ENCODE measurements around the gene MYPOP. TPM values are rescaled to one million over a fixed set of nuclear protein-coding genes. Genes with fewer than 3 reads are reported as not detected.

Gene MYPOP
- total RNA-seq, 1 donor from 2014 or later = 11.9 TPM

DNA sequence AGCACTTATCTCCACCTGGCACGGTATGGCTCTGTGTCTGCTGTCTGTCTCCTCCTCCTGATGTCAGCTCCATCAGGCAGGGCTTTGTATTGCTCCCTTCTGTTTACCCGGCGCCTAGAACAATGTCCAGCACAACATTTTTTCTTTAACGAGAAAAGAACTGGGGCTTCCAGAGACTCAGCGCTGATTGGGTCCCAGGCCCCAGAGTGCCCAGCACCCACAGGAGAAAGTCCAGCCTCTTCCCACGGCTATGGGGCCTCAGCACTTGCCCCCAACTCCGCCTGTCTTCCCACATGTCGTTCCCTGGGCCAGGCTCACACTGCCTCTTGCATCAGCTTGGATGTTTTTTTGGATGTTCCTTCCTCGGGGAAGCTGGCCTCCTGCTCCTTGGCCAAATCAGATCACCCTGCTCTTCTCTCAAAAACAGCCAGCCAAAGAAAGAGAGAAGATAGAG lies 6.9 kb downstream of the MYPOP start:
- Mint-ChIP-seq H3K9me3 (ENCODE audit: low read depth) (no peaks in the 10 kb centered on the region), H3K4me1 (ENCODE audit: low read depth) (peaks cover 8% of the 10 kb centered on the region), H3K27ac (ENCODE audit: unreplicated experiment) (no peak overlapping the region), H3K36me3 (ENCODE audit: low read depth) (peaks cover 18% of the 10 kb centered on the region), H3K4me3 (ENCODE audit: unreplicated experiment) (no peak overlapping the region), H3K27me3 (ENCODE audit: low read depth) (no peaks in the 10 kb centered on the region)
- TF ChIP-seq, protein P1, sequence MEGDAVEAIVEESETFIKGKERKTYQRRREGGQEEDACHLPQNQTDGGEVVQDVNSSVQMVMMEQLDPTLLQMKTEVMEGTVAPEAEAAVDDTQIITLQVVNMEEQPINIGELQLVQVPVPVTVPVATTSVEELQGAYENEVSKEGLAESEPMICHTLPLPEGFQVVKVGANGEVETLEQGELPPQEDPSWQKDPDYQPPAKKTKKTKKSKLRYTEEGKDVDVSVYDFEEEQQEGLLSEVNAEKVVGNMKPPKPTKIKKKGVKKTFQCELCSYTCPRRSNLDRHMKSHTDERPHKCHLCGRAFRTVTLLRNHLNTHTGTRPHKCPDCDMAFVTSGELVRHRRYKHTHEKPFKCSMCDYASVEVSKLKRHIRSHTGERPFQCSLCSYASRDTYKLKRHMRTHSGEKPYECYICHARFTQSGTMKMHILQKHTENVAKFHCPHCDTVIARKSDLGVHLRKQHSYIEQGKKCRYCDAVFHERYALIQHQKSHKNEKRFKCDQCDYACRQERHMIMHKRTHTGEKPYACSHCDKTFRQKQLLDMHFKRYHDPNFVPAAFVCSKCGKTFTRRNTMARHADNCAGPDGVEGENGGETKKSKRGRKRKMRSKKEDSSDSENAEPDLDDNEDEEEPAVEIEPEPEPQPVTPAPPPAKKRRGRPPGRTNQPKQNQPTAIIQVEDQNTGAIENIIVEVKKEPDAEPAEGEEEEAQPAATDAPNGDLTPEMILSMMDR (IDR thresholded peaks at IDR 0.05) = no peak
- DNase-seq (ENCODE audit: low spot score) = no peak

DNA sequence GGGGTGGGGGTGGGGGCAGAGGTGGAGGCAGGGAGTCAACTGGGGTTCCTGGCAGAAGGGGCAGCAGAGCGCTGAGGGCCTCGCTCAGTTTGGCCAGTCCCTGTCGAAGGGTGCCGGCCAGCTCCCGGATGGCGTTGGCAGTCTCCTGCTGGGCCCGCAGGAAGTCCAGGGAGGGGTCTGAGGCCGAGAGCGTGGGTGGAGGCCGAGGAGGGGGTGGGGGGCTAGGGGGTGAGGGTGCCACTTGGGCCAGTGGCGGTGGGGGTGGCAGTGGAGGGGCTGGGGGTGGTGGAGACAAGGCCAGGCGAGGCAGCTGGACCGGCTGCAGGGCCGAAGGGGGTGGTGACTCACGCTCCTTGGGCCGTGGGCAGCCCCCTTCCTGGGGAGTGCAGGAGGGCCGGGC lies 11.5 kb downstream of the MYPOP start:
- Mint-ChIP-seq H3K27ac (ENCODE audit: unreplicated experiment) (no peak overlapping the region), H3K9me3 (ENCODE audit: low read depth) (no peaks in the 10 kb centered on the region), H3K27me3 (ENCODE audit: low read depth) (no peaks in the 10 kb centered on the region), H3K4me3 (ENCODE audit: unreplicated experiment) (no peak overlapping the region), H3K36me3 (ENCODE audit: low read depth) (peaks cover 10% of the 10 kb centered on the region), H3K4me1 (ENCODE audit: low read depth) (peaks cover 6% of the 10 kb centered on the region)
- DNase-seq (ENCODE audit: low spot score) = no peak
- TF ChIP-seq, protein P1 (IDR thresholded peaks at IDR 0.05) = no peak

DNA sequence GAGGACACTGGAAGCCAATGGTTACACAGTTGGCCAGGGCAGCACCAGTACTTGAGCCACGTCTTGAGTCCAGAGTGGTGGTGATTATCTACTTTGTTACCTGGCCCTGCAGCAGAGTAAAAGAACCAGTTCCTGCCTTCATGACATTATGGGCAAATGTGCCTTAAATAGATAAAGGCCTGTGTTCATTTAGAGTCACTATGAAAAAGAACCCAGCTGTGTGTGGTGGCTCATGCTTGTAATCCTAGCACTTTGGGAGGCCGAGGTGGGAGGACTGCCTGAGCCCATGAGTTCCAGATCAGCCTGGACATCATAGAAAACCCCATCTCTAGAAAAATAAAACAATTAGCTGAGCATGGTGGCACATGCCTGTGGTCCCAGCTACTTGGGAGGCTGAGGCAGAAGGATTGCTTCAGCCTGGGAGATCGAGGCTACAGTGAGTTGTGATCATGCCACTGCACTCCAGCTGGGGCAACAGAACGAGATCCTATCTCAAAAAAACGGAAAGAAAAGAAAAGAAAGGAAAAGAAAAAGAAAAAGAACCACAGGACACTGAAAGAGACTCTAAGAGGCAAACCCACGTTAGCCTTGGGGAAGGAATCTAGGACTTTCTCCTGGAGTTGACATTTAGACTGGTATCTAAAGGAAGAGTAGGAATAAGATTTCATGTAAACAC lies 13.1 kb downstream of the MYPOP start:
- H3K4me1 Mint-ChIP-seq (ENCODE audit: low read depth) = peaks cover 10% of the 10 kb centered on the region
- H3K4me3 Mint-ChIP-seq (ENCODE audit: unreplicated experiment) = no peak overlapping the region
- H3K9me3 Mint-ChIP-seq (ENCODE audit: low read depth) = no peaks in the 10 kb centered on the region
- H3K27me3 Mint-ChIP-seq (ENCODE audit: low read depth) = no peaks in the 10 kb centered on the region
- H3K27ac Mint-ChIP-seq (ENCODE audit: unreplicated experiment) = no peak overlapping the region
- TF ChIP-seq, protein P1 (IDR thresholded peaks at IDR 0.05) = no peak
- peaks cover 2% of the 10 kb centered on the region for H3K36me3 Mint-ChIP-seq (ENCODE audit: low read depth)
- no peak for DNase-seq (ENCODE audit: low spot score)

DNA sequence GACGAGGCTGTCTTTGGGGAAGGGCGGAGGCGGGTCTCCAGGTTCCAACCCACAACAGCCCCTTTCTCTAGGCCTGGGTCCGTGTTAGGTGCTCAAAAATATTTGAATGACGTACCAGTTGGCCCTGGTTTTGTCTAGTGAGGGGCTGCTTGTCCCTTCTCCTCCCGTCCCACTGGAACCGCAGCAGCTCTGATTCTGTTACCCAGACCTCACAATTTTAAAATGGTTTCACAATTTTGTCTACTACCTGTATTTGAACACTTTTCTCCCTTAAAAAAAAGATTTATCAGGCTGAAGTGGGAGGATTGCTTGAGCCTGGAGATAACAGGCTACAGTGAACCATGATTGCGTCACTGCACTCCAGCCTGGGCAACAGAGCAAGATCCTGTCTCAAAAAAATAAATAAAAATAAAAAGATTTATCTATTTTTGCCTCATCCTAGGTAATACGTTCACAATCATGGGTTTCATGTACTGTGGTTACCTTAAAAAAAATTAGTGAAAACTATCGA lies 15.2 kb downstream of the MYPOP start:
- no peaks in the 10 kb centered on the region for H3K27me3 Mint-ChIP-seq (ENCODE audit: low read depth)
- TF ChIP-seq, protein P1 (IDR thresholded peaks at IDR 0.05) = no peak
- H3K4me1 Mint-ChIP-seq (ENCODE audit: low read depth) = peaks cover 23% of the 10 kb centered on the region
- H3K36me3 Mint-ChIP-seq (ENCODE audit: low read depth) = peaks cover 4% of the 10 kb centered on the region
- peak overlapping the region; percentile 98 for H3K27ac Mint-ChIP-seq (ENCODE audit: unreplicated experiment)
- no peak for DNase-seq (ENCODE audit: low spot score)
- H3K9me3 Mint-ChIP-seq (ENCODE audit: low read depth) = no peaks in the 10 kb centered on the region
- peak overlapping the region; percentile 91 for H3K4me3 Mint-ChIP-seq (ENCODE audit: unreplicated experiment)

DNA sequence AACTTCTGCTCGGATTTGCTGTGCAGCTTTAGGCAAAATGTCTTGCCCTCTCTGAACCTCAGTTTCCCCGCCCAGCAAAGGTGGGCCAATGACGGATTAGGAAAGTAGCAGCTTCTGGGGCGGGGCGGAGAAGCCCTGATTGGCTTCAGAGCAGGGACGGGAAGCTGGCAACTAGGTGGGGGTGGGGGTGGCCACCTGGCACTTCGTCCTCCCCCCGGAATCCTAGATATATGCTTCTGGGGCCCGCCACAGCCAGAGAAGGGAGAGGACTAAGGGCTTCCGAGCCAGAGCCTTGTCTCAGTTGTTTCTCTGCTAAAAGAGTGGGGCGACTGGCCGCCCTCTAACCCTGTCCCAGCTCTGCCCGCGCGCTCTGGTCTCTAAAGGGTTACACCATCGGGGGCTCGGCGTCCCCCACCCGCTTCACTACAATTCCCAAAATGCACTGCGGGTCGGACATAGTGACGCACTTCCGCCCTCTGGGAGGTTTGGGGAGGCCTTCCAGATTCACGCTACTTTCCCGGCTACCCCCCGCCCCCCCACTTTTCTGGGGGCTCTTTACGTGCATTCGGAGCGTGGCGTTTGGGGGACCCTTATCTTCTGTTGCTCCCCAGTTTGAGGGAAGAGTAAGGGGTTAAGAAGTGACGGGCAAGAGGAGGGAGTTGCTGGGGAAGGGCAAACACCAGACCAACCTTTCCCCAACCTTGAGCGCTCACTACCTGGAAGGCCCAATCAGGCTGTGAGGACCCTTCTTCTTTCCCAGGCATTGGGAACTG lies 15.8 kb downstream of the MYPOP start:
- Mint-ChIP-seq H3K36me3 (ENCODE audit: low read depth) (peaks cover 4% of the 10 kb centered on the region), H3K27ac (ENCODE audit: unreplicated experiment) (peak overlapping the region; percentile 98), H3K27me3 (ENCODE audit: low read depth) (no peaks in the 10 kb centered on the region), H3K4me1 (ENCODE audit: low read depth) (peaks cover 23% of the 10 kb centered on the region), H3K4me3 (ENCODE audit: unreplicated experiment) (peak overlapping the region; percentile 91), H3K9me3 (ENCODE audit: low read depth) (no peaks in the 10 kb centered on the region)
- TF ChIP-seq, protein P1 (IDR thresholded peaks at IDR 0.05) = no peak
- peak; percentile 95 for DNase-seq (ENCODE audit: low spot score)

All from chondrocyte (in vitro differentiated cells).